Stimulated activated CD4-positive, alpha-beta T cell treated with anti-CD3 and anti-CD28 coated beads, Interleukin-12 subunit alpha, Interleukin-12 subunit beta, amount 100 ng/mL, for 24 hours (primary cell): Measurements from ENCODE around the gene TNNC1.

Experiments used
- DNase-seq, 2 experiments: peaks; one replicate each; pipeline ENCODE4 v3.0.0-alpha.2; 2020; ENCODE audit warnings: low read depth in 2 of 2

Gene TNNC1

DNA sequence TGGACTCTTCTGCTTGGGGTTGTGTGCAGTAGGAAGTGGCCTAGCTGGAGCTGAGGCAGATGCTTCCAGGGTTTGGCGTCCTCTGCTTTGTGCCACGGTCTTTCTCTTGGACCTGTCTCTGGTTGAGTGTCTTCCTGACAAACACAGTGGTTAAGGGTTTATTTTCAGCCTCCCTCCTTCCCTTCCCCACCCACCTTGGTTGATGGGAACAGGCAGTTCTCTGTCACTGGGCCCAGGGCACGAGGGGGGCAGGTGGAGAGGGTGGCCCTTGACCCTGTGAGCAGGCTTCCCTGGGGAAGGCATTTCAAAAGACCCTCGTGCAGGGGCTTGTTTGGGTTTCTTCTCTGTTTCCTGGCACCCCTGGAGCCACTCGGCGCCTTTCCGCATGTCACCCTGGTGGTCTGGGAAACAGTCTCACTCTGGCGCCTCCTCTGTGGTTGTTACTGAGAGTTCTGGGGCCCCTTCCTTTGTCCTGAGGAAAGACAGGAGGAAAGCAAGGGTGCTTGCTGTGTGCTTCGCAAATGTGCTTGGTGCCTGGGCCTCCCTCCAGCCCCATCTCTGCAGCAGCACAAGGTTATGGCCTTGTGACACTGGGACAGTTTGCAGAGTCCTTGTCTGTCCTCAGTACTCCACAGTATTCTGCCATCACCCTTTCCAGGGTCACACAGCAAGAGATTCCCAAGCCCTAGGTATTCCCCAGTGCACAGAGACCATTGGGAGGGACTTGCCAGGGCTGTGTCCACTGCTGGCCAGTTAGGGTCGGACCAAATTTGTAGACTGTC, 31.0 kb upstream of the TNNC1 start:
- DNase-seq: no peak

DNA sequence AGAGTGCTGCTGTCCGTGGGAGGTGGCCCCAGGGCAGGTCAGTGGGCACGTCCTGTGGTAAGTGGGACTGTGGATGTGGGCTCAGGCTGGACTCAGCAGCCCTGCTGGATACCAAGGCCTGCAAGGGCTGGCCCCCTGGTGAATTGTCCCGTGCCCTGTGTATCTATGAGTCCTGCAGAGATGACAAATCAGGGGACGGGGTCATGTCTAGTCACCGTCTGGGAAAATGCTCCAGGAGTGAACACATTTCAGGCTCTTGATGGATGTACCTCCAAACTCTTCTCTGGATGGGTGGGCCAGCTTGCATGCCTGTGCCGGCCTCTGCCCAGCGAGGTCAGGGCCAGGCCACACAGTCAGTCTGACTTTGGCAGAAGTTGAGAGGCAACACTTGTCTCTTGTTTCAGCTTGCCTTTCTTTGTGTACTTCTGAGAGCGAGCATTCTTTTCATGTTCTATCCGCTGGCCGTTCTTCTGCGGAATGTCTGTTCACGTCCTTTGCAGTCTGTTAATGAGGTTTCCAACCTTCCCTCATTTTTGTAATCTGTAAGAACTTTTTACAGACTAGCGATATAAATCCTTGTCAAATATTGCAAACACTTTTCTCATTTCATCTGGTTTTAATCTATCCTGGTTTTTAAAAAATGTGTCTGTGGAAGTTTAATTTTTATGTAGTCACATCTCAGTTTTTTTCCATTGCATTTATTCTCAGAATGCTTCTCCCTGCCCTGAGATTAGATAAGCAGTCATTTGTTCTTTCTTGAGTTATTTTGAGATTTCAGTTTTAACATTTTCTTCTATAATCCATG, 29.9 kb upstream of the TNNC1 start:
- no peak for DNase-seq

DNA sequence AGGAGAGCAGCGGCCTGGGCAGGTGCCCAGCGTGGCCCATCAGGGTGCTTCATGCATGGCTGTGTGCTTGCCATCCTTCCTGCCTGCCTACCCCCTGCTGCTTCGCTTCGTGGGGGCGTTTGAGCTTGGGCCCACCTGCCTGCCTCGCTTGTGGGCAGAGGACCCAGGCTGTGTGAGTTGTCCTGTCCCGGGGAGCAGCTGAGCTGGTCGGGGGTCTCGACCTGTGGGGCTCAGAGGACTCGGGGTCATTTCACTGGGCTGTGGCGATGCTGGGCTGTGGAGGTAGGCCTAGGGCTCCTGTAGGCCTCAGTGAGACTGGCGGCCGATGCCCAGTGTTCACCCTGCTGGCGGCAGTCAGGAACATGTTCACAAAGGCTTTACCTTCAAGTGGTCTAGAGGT, 29.2 kb upstream of the TNNC1 start:
- no peak for DNase-seq

DNA sequence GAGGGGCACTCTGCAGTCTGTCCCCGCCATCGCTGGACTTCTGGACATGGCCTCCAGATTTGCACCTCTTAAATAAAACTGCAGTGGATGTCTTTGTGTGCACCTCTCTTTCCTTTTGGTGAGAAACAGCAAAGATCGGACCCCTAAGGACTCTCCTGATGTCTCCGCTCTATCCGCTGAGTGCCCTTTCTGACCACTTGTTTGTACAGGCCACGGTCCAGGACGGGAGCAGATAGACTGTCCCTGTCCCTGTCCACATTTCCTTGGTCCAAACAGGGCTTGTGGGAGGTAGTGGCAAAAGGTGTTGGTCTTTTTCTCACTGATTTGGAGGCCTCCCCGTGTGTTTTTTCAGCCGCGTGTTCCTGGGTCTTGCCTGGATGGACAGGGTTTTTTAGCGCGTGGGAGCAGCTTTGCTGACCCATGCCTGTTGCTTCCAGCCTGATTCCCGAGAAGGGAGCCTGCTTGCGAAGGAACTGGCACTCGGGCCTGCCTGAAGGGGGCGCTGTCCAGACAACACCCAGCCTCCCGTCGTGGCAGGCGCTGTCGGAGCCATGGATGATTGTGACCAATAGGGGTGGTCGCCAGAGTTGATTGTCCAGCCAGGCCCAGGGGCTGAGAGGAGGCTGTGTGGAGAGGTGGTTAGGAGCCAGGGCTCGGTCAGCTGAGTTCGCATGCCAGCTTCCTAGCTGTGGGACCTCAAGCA, 28.1 kb upstream of the TNNC1 start:
- no peak for DNase-seq

DNA sequence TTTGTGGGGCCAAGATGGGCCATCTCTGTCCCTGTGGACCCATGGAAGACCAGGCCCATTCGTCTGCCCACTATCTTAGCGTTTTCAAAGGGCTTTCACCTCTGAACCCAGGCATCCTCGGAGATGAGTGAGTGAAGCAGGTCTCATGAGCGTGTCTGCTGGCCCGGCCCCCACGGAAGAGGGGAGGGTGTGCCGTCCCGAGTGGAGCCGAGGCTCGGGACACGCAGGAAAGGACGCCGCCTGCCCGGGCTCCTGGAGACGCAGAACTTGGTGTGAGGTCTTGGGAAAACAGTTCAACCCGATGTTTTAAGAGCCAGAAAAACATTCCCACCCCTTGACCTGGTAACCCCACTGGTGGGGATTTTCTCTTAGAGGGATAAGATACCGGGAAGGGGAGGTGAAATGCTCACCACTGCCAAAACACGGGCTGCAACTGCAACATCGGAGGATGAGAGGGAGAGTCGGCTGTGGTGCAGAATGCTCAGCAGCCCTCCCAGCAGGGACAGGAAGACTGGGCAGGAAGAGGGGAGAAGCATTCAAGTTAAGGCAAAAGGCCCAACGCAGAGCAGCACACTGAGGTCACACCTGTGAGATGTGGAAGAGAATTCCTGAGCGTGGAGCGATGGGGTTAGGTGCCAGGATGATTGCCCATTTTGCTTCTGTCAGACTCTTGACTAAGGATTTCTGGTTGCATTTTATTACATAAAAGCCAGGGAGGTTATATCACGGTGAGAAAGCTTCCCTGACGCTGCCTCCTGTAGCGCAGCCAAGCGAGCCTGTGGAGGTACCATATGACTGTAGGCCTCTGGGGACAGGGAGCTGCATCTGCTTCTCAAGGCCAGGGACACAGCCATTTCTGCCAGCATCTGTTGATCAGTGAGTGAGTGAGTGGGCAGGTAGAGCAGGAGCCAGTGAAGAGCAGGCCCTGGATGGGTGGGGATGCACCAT, 27.2 kb upstream of the TNNC1 start:
- DNase-seq: no peak

DNA sequence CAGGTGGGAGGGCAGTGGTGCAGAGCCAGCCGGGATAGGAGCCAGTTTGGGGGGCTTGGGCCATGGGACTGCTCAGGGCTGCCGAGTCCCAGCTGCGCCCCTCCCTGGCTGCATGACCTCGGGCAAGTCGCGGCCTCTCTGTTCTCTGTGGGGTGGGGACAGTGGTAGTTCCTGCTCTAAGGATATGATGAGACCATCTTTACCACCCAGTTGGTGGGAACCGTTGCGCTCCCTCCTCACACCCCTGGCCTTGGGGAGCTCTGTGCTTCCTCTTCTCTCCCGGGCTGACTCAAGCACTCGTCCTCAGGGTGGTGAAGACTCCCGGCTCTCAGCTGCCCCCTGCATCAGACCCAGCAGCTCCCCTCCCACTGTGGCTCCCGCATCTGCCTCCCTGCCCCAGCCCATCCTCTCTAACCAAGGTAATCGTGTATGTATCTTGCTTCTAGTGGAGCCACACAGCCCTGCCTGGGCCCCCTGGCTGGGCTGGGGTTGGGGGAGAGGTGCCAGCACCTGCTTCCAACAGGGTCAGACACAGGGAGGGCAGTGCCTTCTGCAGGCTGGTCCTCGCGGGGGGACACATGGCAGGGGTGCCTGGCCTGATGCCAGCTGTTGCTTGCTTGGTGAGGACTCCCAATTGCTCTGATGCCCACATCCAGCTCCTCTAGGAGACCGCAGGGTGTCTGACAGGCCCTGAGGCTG, 26.2 kb upstream of the TNNC1 start:
- no peak for DNase-seq

DNA sequence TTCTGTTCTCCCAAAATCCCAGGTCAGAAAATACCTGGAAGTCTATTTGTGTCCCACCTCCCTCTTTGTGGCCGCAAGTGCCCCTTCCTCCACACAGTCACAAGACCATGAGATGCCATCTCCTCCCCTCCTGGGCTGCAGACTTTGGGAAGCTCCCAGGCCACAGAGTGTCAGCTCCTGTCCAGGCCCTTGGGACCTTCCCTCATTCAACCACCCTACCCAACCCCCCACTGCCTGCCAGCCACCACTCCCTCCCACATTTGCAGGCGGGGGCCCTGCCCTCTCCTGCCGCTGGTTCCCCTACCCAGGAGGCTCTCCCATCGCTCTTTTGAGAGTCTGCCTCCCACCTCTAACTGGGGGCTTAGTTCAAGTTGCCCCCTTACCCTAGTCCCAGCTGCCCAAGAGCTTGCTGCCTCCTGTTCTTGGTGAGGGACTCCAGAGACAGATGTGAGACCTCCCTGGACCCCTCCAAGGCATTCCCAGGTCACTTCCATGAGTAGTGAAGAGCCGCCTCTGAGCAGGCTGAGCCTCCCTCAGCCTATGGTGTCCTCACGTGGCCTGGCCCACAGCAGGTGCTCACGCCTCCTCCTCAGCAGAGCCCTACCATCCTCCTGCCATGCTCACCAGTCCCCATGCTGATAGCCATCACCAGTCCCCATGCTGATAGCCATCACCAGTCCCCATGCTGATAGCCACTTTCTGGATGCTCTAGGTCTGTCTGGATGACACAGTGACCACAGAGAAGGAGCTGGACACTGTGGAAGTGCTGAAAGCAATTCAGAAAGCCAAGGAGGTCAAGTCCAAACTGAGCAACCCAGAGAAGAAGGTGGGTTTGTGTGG, 25.4 kb upstream of the TNNC1 start:
- no peak for DNase-seq

DNA sequence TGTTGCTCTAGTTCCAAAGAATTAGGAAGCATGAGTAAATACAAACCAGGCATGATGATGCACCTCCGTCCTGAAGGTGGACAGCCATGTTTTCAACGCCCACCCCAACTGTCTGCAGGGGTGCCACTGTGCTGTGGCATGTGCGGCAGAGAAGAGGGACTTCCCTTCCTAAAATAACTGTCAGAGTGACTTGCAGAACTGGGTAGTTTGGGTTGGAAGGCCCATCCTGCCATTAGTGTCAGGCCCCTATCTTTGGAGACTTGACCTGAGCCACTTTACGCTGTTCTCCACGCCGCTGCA, 23.9 kb upstream of the TNNC1 start:
- no peak for DNase-seq

DNA sequence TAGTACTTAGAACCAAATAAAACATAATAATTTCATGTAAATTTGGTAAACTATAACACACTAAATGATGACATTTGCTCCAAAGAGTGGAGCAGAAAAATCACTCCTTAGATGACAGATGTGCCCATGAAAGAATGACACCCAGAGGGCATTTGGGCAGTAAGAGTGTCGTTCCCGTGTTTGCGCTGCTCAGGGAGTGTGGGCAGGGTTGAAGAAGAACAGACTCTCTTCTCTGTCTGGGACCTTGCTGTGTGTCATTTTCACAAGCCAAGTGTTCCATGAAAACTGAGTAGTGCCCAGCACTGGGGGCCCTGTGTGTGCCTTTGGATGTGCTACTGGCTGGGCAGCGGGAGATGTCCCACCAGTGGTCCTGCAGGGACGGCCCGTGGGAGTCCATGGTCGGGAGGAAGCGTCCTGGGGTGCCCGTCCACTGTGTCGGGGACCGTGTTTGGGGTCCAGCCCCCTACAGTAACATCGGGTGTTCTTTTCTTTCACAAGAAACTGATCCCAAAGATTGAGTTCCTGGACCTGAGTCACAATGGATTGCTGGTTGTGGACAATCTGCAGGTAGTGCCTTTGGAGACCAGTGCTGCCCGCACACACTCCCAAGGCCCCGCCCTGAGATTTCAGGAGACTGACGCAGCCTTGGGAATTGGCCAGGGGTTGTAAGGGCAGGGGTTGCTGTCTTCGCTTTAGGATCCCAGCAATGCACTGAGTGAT, 23.4 kb upstream of the TNNC1 start:
- DNase-seq: no peak

DNA sequence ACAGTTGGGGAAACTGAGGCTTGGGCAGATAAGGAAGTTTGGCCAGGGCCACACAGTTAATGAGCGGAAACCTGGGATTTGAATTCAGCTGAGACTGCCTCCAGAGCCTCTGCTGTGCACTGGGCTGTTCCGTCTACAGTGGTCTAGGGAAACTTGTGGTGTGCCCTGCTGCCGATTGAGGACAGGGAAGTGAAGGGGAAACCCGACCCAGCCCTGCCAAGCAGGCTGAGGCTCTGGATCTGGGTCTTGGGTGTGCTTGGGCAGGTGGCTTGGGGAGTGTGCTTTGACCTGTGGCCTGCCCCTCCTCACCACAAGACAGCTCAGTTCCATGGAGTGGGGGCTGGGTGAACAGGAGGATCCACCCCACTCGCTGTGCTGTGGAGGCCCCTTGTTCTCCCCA, 19.2 kb upstream of the TNNC1 start:
- no peak for DNase-seq

DNA sequence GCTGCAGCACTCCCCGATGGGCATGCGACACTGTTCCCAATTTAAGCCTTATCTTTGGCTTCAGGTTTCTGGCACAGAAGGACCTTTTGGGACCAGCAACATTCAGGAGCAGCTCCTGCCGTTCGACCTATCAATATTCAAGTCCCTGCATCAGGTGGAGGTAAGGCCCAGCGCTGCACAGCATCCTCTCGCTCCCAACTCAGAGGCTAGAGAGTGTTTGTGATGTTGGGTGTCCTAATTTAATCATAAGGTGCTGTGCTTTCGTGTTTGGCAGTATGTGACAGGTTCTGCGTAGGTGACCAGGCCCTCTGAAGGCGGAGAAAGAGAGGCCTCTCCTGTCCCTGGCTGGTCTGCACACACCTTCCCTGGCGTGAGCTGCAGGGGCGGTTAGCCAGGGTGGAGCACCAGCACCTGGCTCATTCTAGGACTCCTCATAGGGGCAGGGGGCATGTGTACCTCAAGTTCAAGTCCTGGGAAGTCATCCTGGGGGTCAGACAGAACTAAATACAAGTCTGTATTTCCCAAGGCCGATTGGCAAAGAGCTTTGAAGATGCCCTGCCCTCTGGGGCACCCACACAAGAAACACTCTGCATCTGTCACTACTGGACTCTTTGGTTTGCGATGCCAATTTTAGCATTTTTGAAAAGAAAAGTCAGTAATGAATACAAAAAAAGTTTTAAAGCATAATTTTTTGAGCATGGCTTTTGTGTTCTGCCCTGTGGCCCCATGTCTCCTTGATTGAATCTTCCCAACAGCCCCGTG, 18.6 kb upstream of the TNNC1 start:
- DNase-seq: no peak

DNA sequence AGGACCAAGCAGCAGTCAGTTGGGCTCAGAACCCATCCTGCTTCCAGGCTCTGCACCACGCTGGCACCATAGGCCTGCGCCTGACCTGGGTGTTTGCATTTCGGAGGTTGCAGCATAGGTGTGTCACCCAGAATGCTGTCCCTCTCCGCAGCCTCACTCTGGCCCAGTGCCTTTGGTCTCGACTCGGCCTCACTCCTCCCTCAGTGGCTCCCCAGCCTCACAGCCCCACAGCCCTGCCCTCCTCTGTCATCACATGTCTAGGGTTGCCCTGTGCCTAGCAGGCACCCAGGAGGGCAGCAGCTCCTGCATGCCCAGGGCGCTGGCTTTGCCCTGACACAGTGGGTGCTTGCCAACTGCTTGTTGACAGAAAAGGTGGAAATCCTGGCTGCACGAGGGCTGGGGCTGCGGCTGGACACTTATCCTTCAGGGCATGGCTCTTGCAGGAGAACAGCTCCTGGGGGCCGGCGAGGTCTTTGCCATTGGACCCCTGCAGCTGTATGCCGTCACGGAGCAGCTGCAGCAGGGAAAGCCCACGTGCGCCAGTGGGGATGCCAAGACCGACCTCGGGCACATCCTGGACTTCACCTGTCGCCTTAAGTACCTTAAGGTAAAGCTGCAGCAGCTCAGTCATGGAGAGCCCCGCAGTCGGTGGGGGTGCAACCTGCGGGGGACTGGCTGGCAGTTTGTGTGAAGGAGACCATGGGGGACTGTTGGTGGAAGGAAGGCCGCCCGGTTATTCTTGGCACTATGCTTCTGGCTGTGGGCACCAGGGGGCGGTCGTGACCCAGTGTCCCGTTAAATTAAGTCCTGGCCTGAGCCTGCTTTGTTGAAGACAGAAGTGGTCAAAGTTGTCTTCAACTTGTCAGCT, 17.8 kb upstream of the TNNC1 start:
- no peak for DNase-seq

DNA sequence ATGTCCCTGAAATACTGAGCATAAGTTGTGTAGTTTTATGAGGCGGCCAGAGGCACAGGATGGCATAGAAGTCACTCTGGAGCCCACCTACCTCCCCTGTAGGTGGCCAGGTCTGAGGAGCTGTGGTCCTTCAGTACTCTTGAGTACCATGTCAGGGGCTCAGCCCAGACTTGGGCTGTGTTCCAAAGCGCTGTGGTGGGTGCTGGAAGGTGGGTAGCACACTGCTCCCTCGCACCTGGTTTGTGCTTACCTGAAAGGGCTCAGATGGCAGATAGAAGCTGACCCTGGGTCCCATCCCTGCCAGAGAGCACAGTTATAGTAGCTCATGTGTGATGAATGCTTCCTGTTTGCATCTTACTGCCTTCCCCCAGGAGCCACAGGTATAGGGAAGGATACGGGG, 17.1 kb upstream of the TNNC1 start:
- no peak for DNase-seq

DNA sequence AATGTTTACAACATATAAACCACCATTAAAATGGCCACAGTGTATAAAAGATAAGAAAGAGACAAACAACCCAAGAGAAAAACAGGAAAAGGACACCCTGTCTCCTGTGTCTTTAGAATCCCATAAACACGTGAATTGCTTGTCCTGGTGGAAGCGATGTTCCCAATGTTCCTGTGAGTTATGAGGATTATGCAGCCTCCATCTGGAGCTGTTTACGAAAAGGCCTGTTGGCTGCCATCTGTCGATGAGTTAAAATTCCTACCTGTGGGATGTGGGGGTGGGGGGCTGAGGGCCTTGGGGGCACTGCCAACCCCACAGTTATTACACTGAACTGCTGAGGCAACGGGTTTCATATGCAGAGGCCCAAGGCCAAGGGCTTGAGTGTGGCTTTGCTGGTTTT, 15.2 kb upstream of the TNNC1 start:
- no peak for DNase-seq

DNA sequence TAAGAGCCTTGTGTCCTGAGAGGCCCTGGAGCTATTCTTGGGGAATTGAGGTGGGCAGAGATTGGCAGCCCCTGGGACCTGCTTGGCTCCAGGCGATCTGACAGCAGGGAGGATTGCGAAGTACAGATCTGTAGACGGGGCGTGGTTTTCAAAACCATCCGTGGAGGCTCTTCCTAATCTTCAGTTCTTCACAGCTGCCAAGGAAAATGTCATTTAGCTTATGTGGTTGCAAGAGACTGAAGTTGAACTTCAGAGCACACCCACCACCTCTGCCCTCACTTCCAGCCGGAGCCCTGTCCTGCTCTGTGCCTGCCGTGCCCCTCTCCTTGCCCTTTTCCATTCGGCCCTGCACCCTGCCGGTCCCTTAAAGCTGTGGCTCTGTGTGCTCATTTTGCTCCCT, 14.5 kb upstream of the TNNC1 start:
- no peak for DNase-seq

DNA sequence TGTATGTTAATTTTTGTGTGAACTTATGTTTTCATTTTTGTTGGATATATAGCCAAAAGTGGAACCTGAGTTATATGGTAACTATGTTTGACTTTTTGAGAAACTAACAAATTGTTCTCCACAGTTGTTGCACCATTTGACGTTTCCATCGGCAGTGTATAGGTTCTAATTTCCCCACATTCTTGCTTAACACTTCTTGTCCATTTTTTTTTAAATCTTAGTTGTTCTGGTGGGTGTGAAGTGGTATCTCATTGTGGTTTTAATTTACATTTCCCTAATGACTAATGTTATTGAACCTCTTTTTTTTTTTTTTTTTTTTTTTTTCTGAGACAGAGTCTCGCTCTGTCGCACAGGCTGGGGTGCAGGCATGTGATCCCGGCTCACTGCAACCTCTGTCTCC, 9.6 kb upstream of the TNNC1 start:
- DNase-seq: no peak

DNA sequence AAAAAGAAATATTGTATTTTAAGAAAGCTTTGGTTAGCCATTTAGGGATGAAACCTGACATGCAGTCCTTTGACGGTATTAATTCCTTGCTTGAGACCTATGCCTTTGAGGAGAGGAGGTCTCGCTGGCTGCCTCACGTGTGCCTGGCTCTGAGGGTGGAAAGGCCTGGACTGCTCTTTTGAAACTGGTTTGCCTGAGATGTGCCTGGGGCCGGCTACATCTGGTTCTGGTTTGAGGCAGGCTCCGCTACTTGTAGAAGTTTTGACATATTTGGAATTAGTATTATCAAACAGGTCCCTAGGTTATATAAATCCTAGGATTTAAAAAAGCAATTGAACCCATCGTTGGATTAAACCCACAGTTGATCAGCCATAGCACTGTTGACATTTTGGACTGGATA, 8.0 kb upstream of the TNNC1 start:
- DNase-seq: no peak
